Loucy (cell line): ENCODE measurements around the gene HOXB3.

ENCODE experiments used
- H2AFZ ChIP-seq: fragments of 200-600 bp; sonication (generic); 2 replicates; pipeline ENCODE4 v1.6.0; 2016; ENCODE audit warnings: antibody characterized with exemption, mild to moderate bottlenecking, low read length, moderate library complexity
- H3F3A ChIP-seq: fragments of 200-600 bp; 2 replicates; pipeline ENCODE4 v1.6.0; 2016; ENCODE audit warnings: antibody characterized with exemption, low read depth, mild to moderate bottlenecking
- H3K27me3 ChIP-seq: fragments of 200-600 bp; sonication (generic); 2 replicates; pipeline ENCODE4 v1.6.1; 2014; ENCODE audit warnings: low read length, mild to moderate bottlenecking; ENCODE audit not compliant: insufficient read depth, poor library complexity, severe bottlenecking
- H3K36me3 ChIP-seq: fragments of 200-600 bp; sonication (generic); 2 replicates; pipeline ENCODE4 v1.6.1; 2016; ENCODE audit warnings: low read length; ENCODE audit not compliant: insufficient read depth
- H3K4me1 ChIP-seq: fragments of 200-600 bp; sonication (generic); 2 replicates; pipeline ENCODE4 v1.5.1; 2014; ENCODE audit warnings: low read length, mild to moderate bottlenecking; ENCODE audit not compliant: insufficient read depth, poor library complexity, severe bottlenecking
- H3K4me2 ChIP-seq: fragments of 200-600 bp; sonication (generic); 2 replicates; pipeline ENCODE4 v1.6.0; 2014; ENCODE audit warnings: antibody characterized with exemption, low read length, low read depth, mild to moderate bottlenecking; ENCODE audit not compliant: poor library complexity, severe bottlenecking
- H3K4me3 ChIP-seq: fragments of 200-600 bp; sonication (generic); 2 replicates; pipeline ENCODE4 v1.5.1; 2014; ENCODE audit warnings: low read length, mild to moderate bottlenecking, mixed read lengths; ENCODE audit not compliant: poor library complexity, severe bottlenecking
- H3K79me2 ChIP-seq: fragments of 200-600 bp; sonication (generic); 2 replicates; pipeline ENCODE4 v1.6.1; 2014; ENCODE audit warnings: low read length; ENCODE audit not compliant: insufficient read depth
- H3K9ac ChIP-seq: fragments of 200-600 bp; sonication (generic); 2 replicates; pipeline ENCODE4 v1.6.0; 2014; ENCODE audit warnings: mild to moderate bottlenecking, low read depth, low read length, moderate library complexity; ENCODE audit not compliant: poor library complexity, severe bottlenecking
- H3K9me2 ChIP-seq: fragments of 200-600 bp; sonication (generic); replicated peaks from 2 replicates; pipeline ENCODE4 v1.6.1; 2016; ENCODE audit warnings: low read depth, low read length, mixed read lengths
- H3K9me3 ChIP-seq: fragments of 200-600 bp; sonication (generic); 2 replicates; pipeline ENCODE4 v1.6.1; 2014; ENCODE audit warnings: mild to moderate bottlenecking, antibody characterized with exemption, low read length, low read depth; ENCODE audit not compliant: insufficient read depth
- H4K20me1 ChIP-seq: fragments of 200-600 bp; sonication (generic); 2 replicates; pipeline ENCODE4 v1.6.0; 2014; ENCODE audit warnings: antibody characterized with exemption, low read length, mild to moderate bottlenecking; ENCODE audit not compliant: insufficient read depth, poor library complexity, severe bottlenecking
- EZH2phosphoT487 ChIP-seq: fragments of 200-600 bp; IDR thresholded peaks from 2 replicates; pipeline ENCODE4 v1.6.1; 2018; ENCODE audit warnings: antibody characterized with exemption, mild to moderate bottlenecking, moderate library complexity, borderline replicate concordance
- TF ChIP-seq, protein P1 (sequence below): fragments of 200-600 bp; sonication (generic); conservative IDR thresholded peaks from 2 replicates; pipeline ENCODE4 v1.5.1; 2014; ENCODE audit warnings: mild to moderate bottlenecking, antibody characterized with exemption, low read length

Gene HOXB3

DNA sequence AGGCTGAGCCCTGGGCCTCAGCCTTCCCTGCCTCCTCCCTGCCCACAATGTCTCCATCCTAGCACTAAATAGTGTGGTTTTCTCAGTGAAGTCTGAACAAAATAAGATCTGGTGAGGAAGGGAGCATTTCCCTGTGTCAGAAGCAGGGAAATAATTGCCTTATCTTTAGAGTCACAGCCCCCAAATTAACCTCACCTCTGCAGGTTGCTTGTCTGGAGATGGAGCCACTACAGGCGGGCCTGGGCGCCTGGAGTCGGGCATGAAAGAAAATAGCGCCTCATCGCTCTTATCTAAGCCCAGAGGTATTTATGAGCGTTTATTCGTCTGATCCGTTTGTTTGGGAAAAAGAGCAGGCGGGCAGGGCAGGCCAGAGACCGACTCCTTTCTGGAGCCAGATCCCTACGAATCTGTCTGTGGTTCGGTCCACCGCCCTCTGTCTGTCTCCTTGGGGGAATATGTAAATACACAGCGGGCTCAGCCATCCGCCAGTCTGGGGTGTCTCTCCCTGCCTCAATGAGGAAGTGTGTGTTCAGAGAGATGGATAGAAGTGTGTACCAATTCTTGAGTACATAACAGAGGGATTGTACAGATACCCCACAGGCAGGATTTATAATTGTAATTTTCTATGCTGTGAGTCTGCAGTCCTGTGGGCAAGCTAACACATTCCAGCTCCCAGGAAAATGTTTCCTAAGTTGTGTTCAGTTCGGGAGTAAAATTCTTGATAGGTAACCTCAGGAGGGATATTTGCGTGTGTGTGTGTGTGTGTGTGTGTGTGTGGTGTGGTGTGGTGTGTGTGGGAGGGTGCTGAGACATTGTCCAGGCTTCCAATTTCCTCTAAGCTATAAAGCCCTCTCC is 10.4 kb upstream of the HOXB3 start:
- Histone ChIP-seq H3K4me1 (peaks cover 25% of the 10 kb centered on the region), H2AFZ (no peak overlapping the region), H3K4me2 (peak overlapping the region; percentile 98), H3K9ac (peak overlapping the region; percentile 100), H3K9me2 (no peaks in the 10 kb centered on the region), H3F3A (no peaks in the 10 kb centered on the region), H3K36me3 (peaks cover 73% of the 10 kb centered on the region), H3K27me3 (peaks cover 75% of the 10 kb centered on the region), H3K4me3 (peak overlapping the region; percentile 89), H3K9me3 (no peaks in the 10 kb centered on the region), H4K20me1 (peaks cover 88% of the 10 kb centered on the region), H3K79me2 (peaks cover 100% of the 10 kb centered on the region)
- TF ChIP-seq, protein P1, sequence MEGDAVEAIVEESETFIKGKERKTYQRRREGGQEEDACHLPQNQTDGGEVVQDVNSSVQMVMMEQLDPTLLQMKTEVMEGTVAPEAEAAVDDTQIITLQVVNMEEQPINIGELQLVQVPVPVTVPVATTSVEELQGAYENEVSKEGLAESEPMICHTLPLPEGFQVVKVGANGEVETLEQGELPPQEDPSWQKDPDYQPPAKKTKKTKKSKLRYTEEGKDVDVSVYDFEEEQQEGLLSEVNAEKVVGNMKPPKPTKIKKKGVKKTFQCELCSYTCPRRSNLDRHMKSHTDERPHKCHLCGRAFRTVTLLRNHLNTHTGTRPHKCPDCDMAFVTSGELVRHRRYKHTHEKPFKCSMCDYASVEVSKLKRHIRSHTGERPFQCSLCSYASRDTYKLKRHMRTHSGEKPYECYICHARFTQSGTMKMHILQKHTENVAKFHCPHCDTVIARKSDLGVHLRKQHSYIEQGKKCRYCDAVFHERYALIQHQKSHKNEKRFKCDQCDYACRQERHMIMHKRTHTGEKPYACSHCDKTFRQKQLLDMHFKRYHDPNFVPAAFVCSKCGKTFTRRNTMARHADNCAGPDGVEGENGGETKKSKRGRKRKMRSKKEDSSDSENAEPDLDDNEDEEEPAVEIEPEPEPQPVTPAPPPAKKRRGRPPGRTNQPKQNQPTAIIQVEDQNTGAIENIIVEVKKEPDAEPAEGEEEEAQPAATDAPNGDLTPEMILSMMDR = no peak
- no peak for TF ChIP-seq EZH2phosphoT487

DNA sequence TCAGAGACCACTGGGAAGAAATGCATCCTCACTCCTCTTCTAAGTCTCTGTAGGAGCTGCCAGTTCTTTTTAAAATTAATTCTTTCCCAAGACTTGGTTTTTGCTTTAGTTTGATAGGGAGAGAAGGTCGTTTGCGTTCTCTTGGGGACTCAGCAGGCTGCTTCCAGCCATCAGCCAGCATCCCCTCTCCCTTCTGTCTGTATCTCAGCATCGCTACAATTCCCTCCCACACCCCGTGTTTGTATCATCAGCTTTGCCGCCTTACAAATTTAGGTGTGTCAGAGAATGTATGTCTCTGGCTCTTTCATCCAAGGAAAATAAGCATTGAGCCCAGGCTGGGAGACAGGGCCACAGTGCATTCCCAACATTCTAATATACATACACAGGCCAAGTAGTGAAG is 9.3 kb upstream of the HOXB3 start:
- peak overlapping the region; percentile 100 for H3K9ac ChIP-seq
- no peaks in the 10 kb centered on the region for H3K9me3 ChIP-seq
- H3K27me3 ChIP-seq = peaks cover 75% of the 10 kb centered on the region
- peaks cover 25% of the 10 kb centered on the region for H3K4me1 ChIP-seq
- H3F3A ChIP-seq = 0 out of 2 replicates have a peak, but pooled peaks cover 1% of the 10 kb centered on the region
- H3K9me2 ChIP-seq = no peaks in the 10 kb centered on the region
- H3K4me2 ChIP-seq = peak overlapping the region; percentile 98
- peak overlapping the region; percentile 89 for H3K4me3 ChIP-seq
- peaks cover 84% of the 10 kb centered on the region for H3K36me3 ChIP-seq
- H2AFZ ChIP-seq = no peak overlapping the region
- TF ChIP-seq, protein P1 = no peak
- no peak for TF ChIP-seq EZH2phosphoT487
- H4K20me1 ChIP-seq = peaks cover 91% of the 10 kb centered on the region
- H3K79me2 ChIP-seq = peaks cover 100% of the 10 kb centered on the region

DNA sequence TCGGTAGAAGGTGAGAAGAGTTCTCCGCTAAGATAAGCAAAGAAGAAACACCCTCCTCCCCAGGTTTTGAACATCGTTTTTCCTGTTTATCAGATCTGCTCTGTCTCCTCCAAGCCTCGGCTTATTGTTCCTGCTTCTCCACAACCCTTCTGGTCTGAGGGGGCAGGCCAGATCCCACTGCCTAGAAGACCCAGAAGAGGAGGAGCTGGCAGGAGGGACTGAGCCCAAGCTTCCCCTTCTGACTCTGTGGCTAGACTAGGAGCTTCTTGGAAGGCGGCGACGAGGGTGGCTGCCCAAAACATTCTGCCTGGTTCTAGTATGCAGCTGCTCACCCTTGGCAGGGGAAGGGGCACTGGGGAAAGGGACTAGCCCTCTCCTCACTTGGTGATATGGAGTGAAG is 8.7 kb upstream of the HOXB3 start:
- Histone ChIP-seq H3K4me1 (peaks cover 25% of the 10 kb centered on the region), H3K4me3 (peak overlapping the region; percentile 89), H3K36me3 (peaks cover 88% of the 10 kb centered on the region), H3K27me3 (peaks cover 70% of the 10 kb centered on the region), H4K20me1 (peaks cover 85% of the 10 kb centered on the region), H3K9me2 (no peaks in the 10 kb centered on the region), H2AFZ (no peak overlapping the region), H3K9me3 (no peaks in the 10 kb centered on the region), H3K4me2 (peak overlapping the region; percentile 98), H3F3A (0 out of 2 replicates have a peak, but pooled peaks cover 4% of the 10 kb centered on the region), H3K79me2 (peaks cover 99% of the 10 kb centered on the region), H3K9ac (peak overlapping the region; percentile 100)
- TF ChIP-seq, protein P1 = no peak
- TF ChIP-seq EZH2phosphoT487 = no peak
